HG03457 (cell line): ENCODE results near the gene ZNF691.
"Not testable (repeated sequence)": the region's sequence is repeated elsewhere in the genome, so short reads cannot be mapped to it uniquely, and the experiment has no call there.

Experiments
- ATAC-seq: cut with Tn5 transposase; IDR thresholded peaks from one replicate; pipeline ENCODE4 v1.9.1; 2021; ENCODE audit warnings: moderate number of reproducible peaks; ENCODE audit not compliant: unreplicated experiment

Gene ZNF691

GRCh38 chr1:42846257-42847110 is at the start of gene ZNF691:
TSS of gene ZNF691 (plus strand) at chr1:42846613. CDS start at chr1:42849659, 3,046 bp downstream.
- peak; percentile 70 for ATAC-seq

GRCh38 chr1:42797414-42797813 is 49.0 kb upstream of the ZNF691 start:
- ATAC-seq, result no peak

GRCh38 chr1:42797979-42798378 is 48.4 kb upstream of the ZNF691 start:
- ATAC-seq, result no peak

GRCh38 chr1:42801832-42802473 is 44.5 kb upstream of the ZNF691 start:
- no peak for ATAC-seq

GRCh38 chr1:42806171-42806570 is 40.2 kb upstream of the ZNF691 start:
- ATAC-seq, result no peak

- ATAC-seq, result no peak
Measured at GRCh38 chr1:42806593-42806992, 39.8 kb upstream of the ZNF691 start.

GRCh38 chr1:42807056-42807668 is 39.3 kb upstream of the ZNF691 start:
- ATAC-seq, result no peak

GRCh38 chr1:42814815-42815214 is 31.6 kb upstream of the ZNF691 start:
- ATAC-seq, result not testable (repeated sequence)

GRCh38 chr1:42815941-42816584 is 30.4 kb upstream of the ZNF691 start:
- no peak for ATAC-seq

- ATAC-seq, result peak; percentile 64
Measured at GRCh38 chr1:42816585-42817439, 29.6 kb upstream of the ZNF691 start, which contains the start of the genes ERMAP and SVBP. TSS of gene ERMAP (plus strand) at chr1:42817122. CDS start at chr1:42830449, 13,327 bp downstream. TSS of gene SVBP (minus strand) at chr1:42817397. CDS start at chr1:42816544, 853 bp downstream.

GRCh38 chr1:42817440-42817767 is 29.0 kb upstream of the ZNF691 start:
- ATAC-seq, result no peak

- ATAC-seq, result no peak
Measured at GRCh38 chr1:42817976-42818375, 28.4 kb upstream of the ZNF691 start.

GRCh38 chr1:42820813-42821212 is 25.6 kb upstream of the ZNF691 start:
- ATAC-seq, result no peak

- ATAC-seq, result no peak
Measured at GRCh38 chr1:42821690-42822089, 24.7 kb upstream of the ZNF691 start.

GRCh38 chr1:42822800-42823392 is 23.5 kb upstream of the ZNF691 start:
- no peak for ATAC-seq

GRCh38 chr1:42824481-42825035 is 21.9 kb upstream of the ZNF691 start:
- no peak for ATAC-seq

GRCh38 chr1:42825036-42825851 is 21.2 kb upstream of the ZNF691 start:
- ATAC-seq, result no peak

GRCh38 chr1:42830631-42831030 is 15.8 kb upstream of the ZNF691 start:
- ATAC-seq, result no peak

- no peak for ATAC-seq
Measured at GRCh38 chr1:42831273-42831672, 15.1 kb upstream of the ZNF691 start.
